Subcutaneous abdominal adipose tissue (tissue), 5 donors: ENCODE data around the gene ZNF292.
"Not testable (repeated sequence)": the region's sequence is repeated elsewhere in the genome, so short reads cannot be mapped to it uniquely, and the experiment has no call there.

ENCODE experiments used
- H3K27ac ChIP-seq: one replicate; pipeline ENCODE4 v1.7.0; 2013; ENCODE audit warnings: low read depth, mild to moderate bottlenecking, inconsistent platforms, low read length, moderate library complexity
- H3K27me3 ChIP-seq, 5 donors: one replicate each; pipeline ENCODE4 v1.7.0; 2013; ENCODE audit warnings: low read length in 5 of 5, inconsistent platforms in 1 of 5; ENCODE audit not compliant: control insufficient read depth in 5 of 5, insufficient read depth in 4 of 5
- H3K36me3 ChIP-seq, 5 donors: one replicate each; pipeline ENCODE4 v1.7.0; 2013; ENCODE audit warnings: low read length in 5 of 5; ENCODE audit not compliant: control insufficient read depth in 5 of 5, insufficient read depth in 5 of 5
- H3K4me1 ChIP-seq, 5 donors: one replicate each; pipeline ENCODE4 v1.7.0; 2013; ENCODE audit warnings: low read length in 5 of 5, mild to moderate bottlenecking in 3 of 5, moderate library complexity in 1 of 5; ENCODE audit not compliant: control insufficient read depth in 5 of 5, insufficient read depth in 5 of 5
- H3K4me3 ChIP-seq, 5 donors: one replicate each; pipeline ENCODE4 v1.7.0; 2013; ENCODE audit warnings: low read length in 5 of 5, low read depth in 1 of 5
- H3K9ac ChIP-seq, 5 donors: one replicate each; pipeline ENCODE4 v1.7.0; 2013; ENCODE audit warnings: low read length in 5 of 5, mild to moderate bottlenecking in 4 of 5, moderate library complexity in 3 of 5
- H3K9me3 ChIP-seq, 5 donors: one replicate each; pipeline ENCODE4 v1.7.0; 2013; ENCODE audit warnings: low read length in 5 of 5; ENCODE audit not compliant: control insufficient read depth in 5 of 5
- donor health status: healthy.
- donor health status: healthy.
- donor health status: healthy.
- donor health status: healthy.
- donor health status: healthy.

Gene ZNF292

GRCh38 chr6:87136963-87137362 is 18.4 kb upstream of the ZNF292 start:
- H3K27ac ChIP-seq: no peak overlapping the region
- H3K4me3 ChIP-seq: no peak overlapping the region
- no peaks in the 10 kb centered on the region for H3K9me3 ChIP-seq
- no peaks in the 10 kb centered on the region for H3K27me3 ChIP-seq
- H3K4me1 ChIP-seq: no peaks in the 10 kb centered on the region
- no peaks in the 10 kb centered on the region for H3K36me3 ChIP-seq
- H3K9ac ChIP-seq: no peak overlapping the region

- no peak overlapping the region for H3K4me3 ChIP-seq
- no peaks in the 10 kb centered on the region for H3K4me1 ChIP-seq
- no peaks in the 10 kb centered on the region for H3K36me3 ChIP-seq
- H3K27me3 ChIP-seq: no peaks in the 10 kb centered on the region
- no peaks in the 10 kb centered on the region for H3K9me3 ChIP-seq
- no peak overlapping the region for H3K9ac ChIP-seq
- no peak overlapping the region for H3K27ac ChIP-seq
Observed at GRCh38 chr6:87139236-87139635, 16.1 kb upstream of the ZNF292 start.

DNA sequence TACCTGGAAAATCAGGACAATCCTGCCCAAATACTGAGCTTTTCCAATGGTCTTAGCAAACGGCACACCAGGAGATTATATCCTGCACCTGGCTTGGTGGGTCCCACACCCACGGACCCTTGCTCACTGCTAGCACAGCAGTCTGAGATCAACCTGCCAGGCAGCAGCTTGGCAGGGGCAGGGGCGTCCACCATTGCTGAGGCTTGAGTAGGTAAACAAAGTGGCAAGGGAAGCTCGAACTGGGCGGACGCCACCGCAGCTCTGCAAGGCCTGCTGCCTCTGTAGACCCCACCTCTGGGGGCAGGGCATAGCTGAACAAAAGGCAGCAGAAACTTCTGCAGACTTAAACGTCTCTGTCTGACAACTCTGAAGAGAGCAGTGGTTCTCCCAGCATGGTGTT is 15.4 kb upstream of the ZNF292 start:
- not testable (repeated sequence) for H3K4me3 ChIP-seq, H3K4me1 ChIP-seq, H3K9me3 ChIP-seq, H3K27me3 ChIP-seq, H3K27ac ChIP-seq, H3K9ac ChIP-seq, H3K36me3 ChIP-seq

GRCh38 chr6:87146363-87146762 is 9.0 kb upstream of the ZNF292 start:
- Histone ChIP-seq H3K9me3 (no peaks in the 10 kb centered on the region), H3K27me3 (no peaks in the 10 kb centered on the region), H3K27ac (no peak overlapping the region), H3K36me3 (no peaks in the 10 kb centered on the region), H3K4me3 (no peak overlapping the region), H3K9ac (no peak overlapping the region), H3K4me1 (peaks cover 0 to 2% (median 1%) of the 10 kb centered on the region in 5 donors)

DNA sequence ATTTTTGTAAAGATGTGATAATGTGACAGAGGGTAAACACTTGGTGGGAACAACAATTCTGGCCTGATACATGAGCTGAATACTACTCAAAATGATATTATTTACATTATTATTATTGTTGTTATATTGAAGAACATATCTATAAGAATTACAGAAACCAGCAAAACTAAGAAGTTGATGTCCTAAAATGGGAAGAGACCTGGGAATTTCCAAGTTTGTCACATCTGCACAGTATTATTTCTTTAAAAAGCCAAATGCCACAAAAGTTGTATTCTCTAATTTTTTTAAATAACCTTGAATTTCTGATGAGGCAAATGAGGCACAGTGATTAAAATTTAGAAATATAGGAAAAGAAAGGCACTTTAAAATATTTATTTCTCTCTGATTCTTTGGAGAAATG is 5.0 kb upstream of the ZNF292 start:
- no peaks in the 10 kb centered on the region for H3K27me3 ChIP-seq
- no peak overlapping the region for H3K27ac ChIP-seq
- no peaks in the 10 kb centered on the region for H3K36me3 ChIP-seq
- H3K9ac ChIP-seq: no peak overlapping the region
- no peak overlapping the region for H3K4me3 ChIP-seq
- H3K4me1 ChIP-seq: peaks cover 2 to 28% (median 23%) of the 10 kb centered on the region in 5 donors
- H3K9me3 ChIP-seq: no peaks in the 10 kb centered on the region

- Histone ChIP-seq H3K36me3 (no peaks in the 10 kb centered on the region), H3K27me3 (no peaks in the 10 kb centered on the region), H3K9ac (peak overlapping the region; percentile 26 to 76 (median 67)), H3K27ac (peak overlapping the region; percentile 67), H3K4me1 (peaks cover 2 to 36% (median 27%) of the 10 kb centered on the region in 5 donors), H3K9me3 (no peaks in the 10 kb centered on the region), H3K4me3 (peak overlapping the region; percentile 63 to 81 (median 72))
Observed at GRCh38 chr6:87151471-87151780, 3.9 kb upstream of the ZNF292 start.

DNA sequence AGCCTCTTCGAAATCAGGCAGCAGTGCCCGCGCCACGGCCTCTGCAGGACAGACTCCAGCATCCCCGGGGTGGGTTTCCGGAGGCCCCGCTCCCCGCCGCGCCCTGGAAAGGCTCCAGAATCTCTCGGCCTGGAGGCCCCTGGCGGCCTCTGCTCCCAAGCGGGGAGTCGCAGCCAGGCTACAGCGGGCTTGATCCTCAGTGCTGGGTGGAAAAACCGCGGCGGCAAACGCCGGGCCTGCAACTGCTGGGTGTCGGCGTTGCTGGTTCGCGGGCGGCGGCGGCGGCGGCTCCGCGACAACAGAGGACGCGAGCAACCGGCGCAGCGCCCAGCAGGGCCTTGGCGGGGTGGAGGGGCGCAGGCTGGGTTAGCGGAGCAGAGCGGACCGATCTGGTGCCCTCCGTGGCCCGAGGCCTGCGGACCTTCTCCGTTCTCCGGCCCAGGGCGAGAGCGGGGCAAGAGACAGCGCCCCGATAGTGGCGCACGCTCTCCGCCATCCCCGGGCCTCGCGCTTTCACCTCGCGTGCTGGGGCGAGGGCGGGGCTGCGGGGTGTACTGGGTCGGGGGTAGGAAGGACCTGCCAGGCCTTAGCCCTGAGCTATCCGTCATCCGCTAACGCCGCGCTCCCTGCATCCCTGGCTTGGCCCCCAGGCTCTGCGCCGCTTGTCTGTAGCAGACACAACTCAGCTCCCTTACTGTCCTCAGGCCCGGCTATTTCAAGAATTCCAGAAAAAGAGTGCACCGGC is 3.4 kb upstream of the ZNF292 start:
- H3K9me3 ChIP-seq: no peaks in the 10 kb centered on the region
- H3K9ac ChIP-seq: peak overlapping the region; percentile 26 to 76 (median 67)
- H3K27ac ChIP-seq: peak overlapping the region; percentile 67
- H3K36me3 ChIP-seq: no peaks in the 10 kb centered on the region
- no peaks in the 10 kb centered on the region for H3K27me3 ChIP-seq
- peaks cover 2 to 42% (median 31%) of the 10 kb centered on the region in 5 donors for H3K4me1 ChIP-seq
- H3K4me3 ChIP-seq: peak overlapping the region; percentile 71 to 81 (median 73)

- Histone ChIP-seq H3K36me3 (no peaks in the 10 kb centered on the region), H3K27me3 (no peaks in the 10 kb centered on the region), H3K9ac (peak overlapping the region in 4 of 5 donors; percentile 66 to 76 (median 69)), H3K9me3 (no peaks in the 10 kb centered on the region), H3K4me3 (peak overlapping the region; percentile 71 to 81 (median 73)), H3K4me1 (peaks cover 2 to 43% (median 34%) of the 10 kb centered on the region in 5 donors), H3K27ac (peak overlapping the region; percentile 67)
Observed at GRCh38 chr6:87152526-87152955, 2.8 kb upstream of the ZNF292 start.

DNA sequence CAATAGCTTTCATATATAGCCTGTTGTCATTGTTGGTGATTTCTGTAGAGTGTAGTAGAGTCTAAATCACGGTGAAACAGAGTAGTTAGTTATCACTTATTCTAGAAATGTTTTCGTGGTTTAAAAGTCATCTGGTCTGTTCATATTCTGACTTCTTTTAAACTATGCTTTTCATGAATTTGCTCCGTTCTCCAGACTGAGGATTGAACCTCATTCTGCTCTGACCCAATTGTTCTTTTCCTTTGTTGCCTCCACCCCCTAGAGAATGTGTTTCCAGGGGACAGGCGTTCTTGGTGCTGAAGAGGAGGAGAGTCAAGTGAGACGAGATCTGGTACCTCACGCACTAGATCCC is 748 bp upstream of the ZNF292 start:
- Histone ChIP-seq H3K4me3 (peak overlapping the region; percentile 94 to 99 (median 97)), H3K4me1 (peaks cover 2 to 43% (median 34%) of the 10 kb centered on the region in 5 donors), H3K27me3 (no peaks in the 10 kb centered on the region), H3K27ac (peak overlapping the region; percentile 92), H3K9ac (peak overlapping the region; percentile 58 to 88 (median 79)), H3K9me3 (no peaks in the 10 kb centered on the region), H3K36me3 (no peaks in the 10 kb centered on the region)

DNA sequence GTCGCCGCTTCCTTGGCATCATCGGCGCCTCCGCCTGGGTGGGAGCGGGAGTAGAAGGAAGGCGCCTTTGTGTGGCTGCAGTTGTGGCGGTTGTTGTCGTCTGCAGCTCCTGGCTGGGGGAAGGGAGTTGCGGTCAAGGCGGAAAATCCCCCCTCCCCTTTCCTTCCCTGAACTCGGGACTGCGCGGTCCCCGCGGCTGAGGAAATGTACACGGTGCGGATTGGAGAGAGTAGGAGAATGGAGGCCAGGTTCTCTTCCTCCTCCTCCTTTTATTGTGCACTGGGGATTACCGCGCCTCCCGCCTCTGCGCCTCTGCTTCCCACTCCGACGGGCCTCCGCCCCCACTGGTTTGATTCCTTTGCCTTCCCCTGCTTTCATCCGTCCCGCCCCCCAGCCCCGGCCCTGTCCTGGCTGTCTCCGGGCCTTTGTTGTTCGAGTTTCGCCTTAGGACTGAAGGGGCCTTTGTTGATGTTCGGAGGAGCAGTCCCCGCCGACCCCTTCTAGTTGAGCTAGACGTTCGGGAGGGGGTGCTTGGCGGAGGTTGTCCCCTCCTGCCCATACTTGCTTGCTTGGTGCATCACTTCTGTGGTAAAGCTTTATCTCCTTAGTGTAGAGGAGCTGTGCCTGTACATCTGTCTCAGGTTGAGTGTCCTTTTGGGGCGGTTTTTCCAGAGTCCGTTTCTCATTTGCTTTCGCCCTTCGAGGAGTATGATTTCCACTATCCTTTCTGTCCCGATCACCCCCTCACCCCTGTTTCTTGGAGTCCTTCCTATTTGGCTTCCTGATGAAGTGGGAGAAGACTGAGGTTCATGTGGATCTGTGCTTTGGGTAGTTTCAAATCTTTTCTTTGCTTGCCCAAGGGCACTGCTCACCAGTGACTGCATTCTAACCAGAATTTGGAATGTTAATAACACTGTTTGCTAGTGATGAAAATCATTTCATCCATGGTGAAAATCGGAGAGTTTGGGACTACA is 764 bp downstream of the ZNF292 start:
- H3K36me3 ChIP-seq: no peaks in the 10 kb centered on the region
- peaks cover 2 to 43% (median 34%) of the 10 kb centered on the region in 5 donors for H3K4me1 ChIP-seq
- H3K27me3 ChIP-seq: no peaks in the 10 kb centered on the region
- peak overlapping the region; percentile 92 for H3K27ac ChIP-seq
- peak overlapping the region; percentile 94 to 99 (median 97) for H3K4me3 ChIP-seq
- peak overlapping the region; percentile 58 to 88 (median 79) for H3K9ac ChIP-seq
- no peaks in the 10 kb centered on the region for H3K9me3 ChIP-seq
